ENCODE measurements around the gene TRIM14.

TRIM14 gene

GRCh38 chr9:98159301-98159700 lies 40.3 kb upstream of the TRIM14 start:
- no peak overlapping the region for H3K4me3 ChIP-seq (ENCODE audit: low read length)
- no peak for TF ChIP-seq CTCF (conservative IDR thresholded peaks at IDR 0.05; ENCODE audit: low read depth, low read length)
- DNase-seq (ENCODE audit: low read depth): no peak

GRCh38 chr9:98158071-98158831 lies 39.2 kb upstream of the TRIM14 start:
- DNase-seq (ENCODE audit: low read depth): no peak
- no peak overlapping the region for H3K4me3 ChIP-seq (ENCODE audit: low read length)
- TF ChIP-seq CTCF (conservative IDR thresholded peaks at IDR 0.05; ENCODE audit: low read depth, low read length): no peak

GRCh38 chr9:98157372-98157771 lies 38.4 kb upstream of the TRIM14 start:
- no peak for DNase-seq (ENCODE audit: low read depth)
- H3K4me3 ChIP-seq (ENCODE audit: low read length): no peak overlapping the region
- no peak for TF ChIP-seq CTCF (conservative IDR thresholded peaks at IDR 0.05; ENCODE audit: low read depth, low read length)

- DNase-seq (ENCODE audit: low read depth): no peak
- H3K4me3 ChIP-seq (ENCODE audit: low read length): no peak overlapping the region
- no peak for TF ChIP-seq CTCF (conservative IDR thresholded peaks at IDR 0.05; ENCODE audit: low read depth, low read length)
These were observed 35.7 kb upstream of the TRIM14 start for GRCh38 chr9:98154678-98155077.

GRCh38 chr9:98152526-98152925 lies 33.5 kb upstream of the TRIM14 start:
- DNase-seq (ENCODE audit: low read depth): no peak
- no peak overlapping the region for H3K4me3 ChIP-seq (ENCODE audit: low read length)
- no peak for TF ChIP-seq CTCF (conservative IDR thresholded peaks at IDR 0.05; ENCODE audit: low read depth, low read length)

- no peak for TF ChIP-seq CTCF (conservative IDR thresholded peaks at IDR 0.05; ENCODE audit: low read depth, low read length)
- DNase-seq (ENCODE audit: low read depth): no peak
These were observed 31.7 kb upstream of the TRIM14 start for GRCh38 chr9:98150721-98151120.

GRCh38 chr9:98150164-98150563 lies 31.1 kb upstream of the TRIM14 start:
- TF ChIP-seq CTCF (conservative IDR thresholded peaks at IDR 0.05; ENCODE audit: low read depth, low read length): no peak

More at GRCh38 chr9:98150721-98151120, 31.7 kb upstream of the TRIM14 start:
- H3K4me3 ChIP-seq (ENCODE audit: low read length): no peak overlapping the region

More at GRCh38 chr9:98150164-98150563, 31.1 kb upstream of the TRIM14 start:
- no peak for DNase-seq (ENCODE audit: low read depth)
- H3K4me3 ChIP-seq (ENCODE audit: low read length): no peak overlapping the region
